ENCODE data around the gene AK2. TPM values are rescaled to one million over a fixed set of nuclear protein-coding genes. Genes with fewer than 3 reads are reported as not detected.

The AK2 gene
- total RNA-seq, 1 experiment from 2014 or later: 213 TPM

- H3K9me3 ChIP-seq (ENCODE audit: low read length): no peaks in the 10 kb centered on the region
- DNase-seq (peak; percentile 94), ATAC-seq (peak; percentile 95)
- POLR2A ChIA-PET (ENCODE audit: unreplicated experiment): interaction anchor here (0.5 to 0.7 kb wide), 4 partner anchors 26 to 85 kb away, joined by 3 to 15 read pairs (median 5); no protein-coding TSS in a partner anchor
- H4K20me1 ChIP-seq (ENCODE audit: low read length): no peaks in the 10 kb centered on the region
- H3K4me1 ChIP-seq (ENCODE audit: insufficient read depth, low read length): peaks cover 29% of the 10 kb centered on the region
- no peaks in the 10 kb centered on the region for H3K9me2 ChIP-seq (replicated peaks; ENCODE audit: low read length)
- H3K36me3 ChIP-seq (ENCODE audit: low read depth, low read length): no peaks in the 10 kb centered on the region
- peak overlapping the region; percentile 56 for H3K9ac ChIP-seq (ENCODE audit: low read length)
- peaks cover 5% of the 10 kb centered on the region for H3F3A ChIP-seq (ENCODE audit: low read length, unreplicated experiment)
- H3K4me2 ChIP-seq (ENCODE audit: low read length): peak overlapping the region; percentile 52
- no peaks in the 10 kb centered on the region for H3K79me2 ChIP-seq (ENCODE audit: low read length)
- BruUV-seq (replicated peaks): TSS peak; percentile 100
- intact Hi-C loops (cut with micrococcal nuclease): loop anchor here (2.0 kb wide), 2 partner anchors 14 to 98 kb away; partner anchors contain the start of gene AK2
- no peak overlapping the region; the same call in 1 of the 2 replicates for H3K4me3 ChIP-seq (ENCODE audit: low read length)
- H2AFZ ChIP-seq (ENCODE audit: low read length): no peak overlapping the region
- CTCF ChIA-PET: interaction anchor here (0.6 to 1.2 kb wide), 3 partner anchors 43 to 69 kb away, joined by 3 to 6 read pairs (median 6); no protein-coding TSS in a partner anchor
- peak overlapping the region; percentile 90 for H3K27ac ChIP-seq (ENCODE audit: low read length)
- TF ChIP-seq CTCF (conservative IDR thresholded peaks at IDR 0.05; ENCODE audit: low read depth, low read length): peak; percentile 45
- TF ChIP-seq EZH2phosphoT487 (IDR thresholded peaks at IDR 0.05; ENCODE audit: borderline replicate concordance, low read length): no peak
- no peaks in the 10 kb centered on the region for H3K27me3 ChIP-seq (ENCODE audit: low read length)
Observed at GRCh38 chr1:33050221-33051076, 13.8 kb upstream of the AK2 start.

GRCh38 chr1:33049371-33049770, 12.7 kb upstream of the AK2 start:
- TF ChIP-seq EZH2phosphoT487 (IDR thresholded peaks at IDR 0.05; ENCODE audit: borderline replicate concordance, low read length) (no peak), EZH2 (IDR thresholded peaks at IDR 0.05; ENCODE audit: low read length, unreplicated experiment) (no peak), CTCF (conservative IDR thresholded peaks at IDR 0.05; ENCODE audit: low read depth, low read length) (no peak)
- intact Hi-C loops (cut with micrococcal nuclease): no loop called here
- Histone ChIP-seq H3K9me2 (replicated peaks; ENCODE audit: low read length) (no peaks in the 10 kb centered on the region), H3K4me1 (ENCODE audit: insufficient read depth, low read length) (peaks cover 27% of the 10 kb centered on the region), H3K9ac (ENCODE audit: low read length) (peak overlapping the region; percentile 44), H3F3A (ENCODE audit: low read length, unreplicated experiment) (peaks cover 5% of the 10 kb centered on the region), H2AFZ (ENCODE audit: low read length) (no peak overlapping the region), H3K4me3 (ENCODE audit: low read length) (no peak overlapping the region), H3K27ac (ENCODE audit: low read length) (peak overlapping the region; percentile 90), H4K20me1 (ENCODE audit: low read length) (no peaks in the 10 kb centered on the region), H3K27me3 (ENCODE audit: low read length) (no peaks in the 10 kb centered on the region), H3K4me2 (ENCODE audit: low read length) (no peak overlapping the region), H3K9me3 (ENCODE audit: low read length) (no peaks in the 10 kb centered on the region), H3K36me3 (ENCODE audit: low read depth, low read length) (no peaks in the 10 kb centered on the region), H3K79me2 (ENCODE audit: low read length) (no peaks in the 10 kb centered on the region)
- ChIA-PET CTCF (interaction anchor here (0.6 kb wide), 1 partner anchor 110 kb away, joined by 3 read pairs; no protein-coding TSS in a partner anchor), POLR2A (ENCODE audit: unreplicated experiment) (no interaction called here)
- no peak for ATAC-seq
- BruUV-seq (replicated peaks): no TSS peak
- DNase-seq: no peak

- ATAC-seq: no peak
- Histone ChIP-seq H3K9me2 (replicated peaks; ENCODE audit: low read length) (no peaks in the 10 kb centered on the region), H3K4me3 (ENCODE audit: low read length) (no peak overlapping the region), H3K9ac (ENCODE audit: low read length) (no peak overlapping the region), H4K20me1 (ENCODE audit: low read length) (no peaks in the 10 kb centered on the region), H3K36me3 (ENCODE audit: low read depth, low read length) (no peaks in the 10 kb centered on the region), H3K27ac (ENCODE audit: low read length) (no peak overlapping the region), H3K9me3 (ENCODE audit: low read length) (no peaks in the 10 kb centered on the region), H3K4me2 (ENCODE audit: low read length) (0 out of 2 replicates have a peak overlapping the region, but pooled peaks have one; percentile 16), H3K79me2 (ENCODE audit: low read length) (no peaks in the 10 kb centered on the region), H2AFZ (ENCODE audit: low read length) (no peak overlapping the region), H3K27me3 (ENCODE audit: low read length) (no peaks in the 10 kb centered on the region), H3F3A (ENCODE audit: low read length, unreplicated experiment) (peaks cover 5% of the 10 kb centered on the region), H3K4me1 (ENCODE audit: insufficient read depth, low read length) (peaks cover 27% of the 10 kb centered on the region)
- TF ChIP-seq EZH2phosphoT487 (IDR thresholded peaks at IDR 0.05; ENCODE audit: borderline replicate concordance, low read length) (no peak), CTCF (conservative IDR thresholded peaks at IDR 0.05; ENCODE audit: low read depth, low read length) (no peak), EZH2 (IDR thresholded peaks at IDR 0.05; ENCODE audit: low read length, unreplicated experiment) (no peak)
- BruUV-seq (replicated peaks): no TSS peak
- DNase-seq: no peak
- intact Hi-C loops (cut with micrococcal nuclease): no loop called here
- POLR2A ChIA-PET (ENCODE audit: unreplicated experiment): no interaction called here
- CTCF ChIA-PET: no interaction called here
Observed at GRCh38 chr1:33048426-33048825, 11.7 kb upstream of the AK2 start.

Data from PC-3 (cell line).